ENCODE results near the gene GPR139.

GPR139 gene

GRCh38 chr16:20053336-20053735 is 20.4 kb downstream of the GPR139 start:
- DNase-seq (ENCODE audit: low read depth), result no peak

DNA sequence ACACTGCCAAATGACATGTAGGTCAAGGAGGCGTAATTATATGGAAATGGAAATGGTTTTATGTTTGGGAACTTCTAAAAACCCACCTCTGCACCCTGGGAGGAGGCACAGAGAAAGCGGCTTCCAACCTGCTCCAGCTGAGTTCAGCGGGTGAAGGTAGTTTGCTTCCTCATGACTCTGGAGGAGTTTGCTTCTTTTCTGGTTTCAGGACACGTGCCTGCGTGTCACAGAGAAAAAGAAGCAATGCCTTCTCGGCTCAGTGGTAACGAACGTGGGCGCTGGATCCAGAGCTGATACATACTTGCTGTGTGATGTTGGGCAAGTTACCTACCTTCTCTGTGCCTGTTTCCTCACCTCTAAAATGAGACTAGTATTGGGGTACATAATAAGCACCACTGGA is 22.1 kb downstream of the GPR139 start:
- DNase-seq (ENCODE audit: low read depth), result no peak

DNA sequence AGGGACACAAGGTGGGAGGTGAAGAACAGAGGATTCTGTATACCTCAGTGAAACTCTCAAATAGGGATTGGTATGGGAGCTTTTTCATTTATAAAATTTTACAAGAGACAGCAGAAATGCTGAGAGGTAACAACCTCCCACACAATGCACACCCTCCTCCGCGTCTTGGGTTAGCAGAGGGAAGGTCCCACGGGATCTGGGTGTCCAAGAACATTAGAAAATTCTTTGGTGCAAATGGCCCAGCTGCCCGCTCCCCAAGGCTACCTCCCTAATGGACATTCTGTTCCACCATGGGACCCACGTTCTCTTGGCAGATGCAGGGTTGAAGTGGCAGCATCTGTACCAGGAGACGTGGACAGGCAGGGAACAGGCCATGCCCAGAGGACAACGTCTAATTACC is 22.5 kb downstream of the GPR139 start:
- DNase-seq (ENCODE audit: low read depth), result no peak

DNA sequence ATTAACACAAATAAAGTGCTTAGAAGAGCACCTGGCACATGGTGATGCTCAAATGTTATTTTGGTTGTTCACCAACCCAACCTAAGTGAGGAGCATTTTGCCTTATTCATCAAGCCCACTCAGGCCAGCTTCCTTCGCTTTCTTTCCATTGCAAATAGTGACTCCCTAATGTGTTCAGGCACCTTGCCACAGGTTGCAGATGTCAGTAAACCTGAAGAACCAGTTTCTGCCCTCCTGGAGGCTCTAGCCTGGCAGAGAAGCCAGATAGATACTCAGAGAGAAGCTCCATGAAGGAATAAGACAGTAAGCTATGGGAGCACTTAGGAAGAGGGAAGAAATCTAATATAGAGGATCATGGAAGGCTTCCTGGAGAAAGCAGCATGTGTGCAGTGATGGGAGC is 23.9 kb downstream of the GPR139 start:
- no peak for DNase-seq (ENCODE audit: low read depth)

GRCh38 chr16:20045886-20046285 is 27.8 kb downstream of the GPR139 start:
- no peak for DNase-seq (ENCODE audit: low read depth)

- no peak for DNase-seq (ENCODE audit: low read depth)
These were observed 30.8 kb downstream of the GPR139 start for GRCh38 chr16:20042848-20043247.

GRCh38 chr16:20041924-20042596 is 31.6 kb downstream of the GPR139 start:
- no peak for DNase-seq (ENCODE audit: low read depth)

DNA sequence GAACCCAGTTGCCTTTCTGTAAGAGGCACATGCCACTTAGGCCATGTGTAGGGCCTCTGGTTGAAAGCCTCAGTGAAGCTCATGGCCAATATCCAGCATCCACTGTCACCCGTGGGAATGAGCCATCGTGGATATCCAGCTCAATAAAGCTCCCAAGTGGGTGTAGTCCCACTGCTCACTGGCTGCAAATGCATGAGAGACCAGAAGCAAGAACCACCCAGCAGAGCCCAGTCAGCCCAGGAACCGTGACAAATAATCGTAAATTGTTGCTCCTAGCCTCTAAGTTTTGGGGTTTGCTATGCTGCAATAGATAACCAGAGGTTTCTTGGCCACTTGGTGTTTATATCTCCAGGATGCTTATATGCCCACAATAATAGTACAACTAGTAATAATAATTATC is 33.7 kb downstream of the GPR139 start:
- DNase-seq (ENCODE audit: low read depth), result no peak

DNA sequence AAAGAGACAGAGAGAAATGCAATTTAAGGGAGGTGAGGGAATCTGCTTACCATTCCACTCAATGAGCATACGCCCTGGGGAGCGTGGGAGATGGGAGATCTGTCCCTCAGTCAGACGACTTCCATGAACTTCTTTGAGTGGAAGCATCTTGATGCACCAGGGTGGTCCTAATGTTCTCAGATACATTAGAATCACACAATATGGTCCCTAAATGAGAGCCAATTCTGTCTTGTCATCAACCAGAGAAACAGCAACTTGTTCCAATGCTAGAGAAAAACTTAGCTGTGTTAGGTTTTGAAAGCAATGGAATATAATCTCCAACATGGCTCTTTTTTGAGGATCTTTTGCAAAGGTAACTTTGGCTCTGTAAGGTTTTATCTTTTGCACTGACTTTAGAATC is 44.1 kb downstream of the GPR139 start:
- no peak for DNase-seq (ENCODE audit: low read depth)

DNA sequence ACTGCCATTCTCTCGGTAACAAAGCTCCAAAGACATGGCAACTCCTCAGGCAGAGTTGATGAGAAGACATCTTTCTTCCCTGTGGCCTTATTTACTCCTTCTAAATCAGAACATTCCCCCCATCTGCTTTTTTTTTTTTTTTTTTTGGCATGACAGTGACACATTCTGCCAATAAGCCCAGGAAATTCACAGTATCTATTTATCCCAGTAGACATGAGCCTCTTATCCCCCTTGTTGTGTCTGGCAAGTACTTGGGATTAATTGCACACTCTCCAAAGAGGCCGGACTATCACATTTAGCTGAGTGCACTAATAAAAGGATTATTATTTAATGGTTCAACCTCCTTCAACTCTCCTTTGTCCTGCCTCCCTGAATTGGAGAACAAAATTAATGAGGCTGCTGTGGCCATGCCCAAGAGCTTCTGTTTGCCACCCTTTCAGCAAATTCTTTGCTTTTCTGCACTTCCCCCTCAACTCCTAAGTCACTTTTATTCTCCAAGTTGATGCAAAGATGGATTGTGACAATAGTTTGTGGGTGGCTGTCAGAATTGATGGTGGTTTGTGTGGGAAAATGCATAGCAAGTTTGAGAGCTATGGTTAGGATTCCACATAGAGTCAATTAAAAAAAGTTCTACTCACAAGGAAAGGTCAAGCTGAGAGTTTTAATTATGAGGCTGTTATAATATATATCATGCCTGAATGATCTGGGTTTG is 47.2 kb downstream of the GPR139 start:
- DNase-seq (ENCODE audit: low read depth), result no peak

GRCh38 chr16:20023190-20023589 is 50.5 kb downstream of the GPR139 start:
- no peak for DNase-seq (ENCODE audit: low read depth)

- DNase-seq (ENCODE audit: low read depth), result no peak
These were observed 52.7 kb downstream of the GPR139 start for GRCh38 chr16:20020976-20021375.

DNA sequence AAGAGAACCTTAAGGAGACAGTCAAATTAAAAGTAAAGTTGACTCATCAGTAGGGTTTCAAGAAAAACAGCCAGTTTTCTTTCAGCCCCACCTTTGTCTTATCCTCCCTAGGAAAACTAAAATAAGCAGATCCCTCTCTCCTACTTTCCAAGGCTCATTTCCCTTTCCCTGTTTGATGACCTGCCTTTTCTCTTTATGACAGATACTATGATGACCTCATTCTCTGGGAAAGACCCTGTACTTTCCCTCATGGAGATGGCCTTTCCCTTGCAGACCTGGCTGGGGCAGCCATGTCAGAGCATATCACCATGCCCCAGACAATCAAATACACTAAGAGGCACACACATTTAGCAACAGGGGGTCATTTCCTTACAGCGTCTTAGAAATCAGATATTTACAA is 53.6 kb downstream of the GPR139 start:
- DNase-seq (ENCODE audit: low read depth), result no peak

DNA sequence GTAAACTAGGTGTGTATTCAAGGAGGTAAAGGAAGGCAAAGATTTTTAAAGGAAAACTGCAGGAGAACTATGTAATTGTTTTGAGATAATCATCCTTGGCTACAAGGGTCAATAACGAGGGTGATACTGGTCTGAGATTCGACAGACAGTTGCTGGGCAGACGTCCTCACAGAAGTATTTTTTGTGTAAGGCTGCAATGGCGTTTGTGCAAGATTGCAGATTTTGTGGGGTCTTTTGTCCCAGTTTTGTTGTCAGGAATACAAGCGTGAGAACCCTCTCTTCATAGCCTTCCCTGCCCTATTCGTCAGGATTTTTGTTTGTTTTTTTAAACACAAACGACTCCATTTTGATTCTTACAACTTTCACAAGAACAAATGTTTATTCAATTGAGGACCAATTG is 57.5 kb downstream of the GPR139 start:
- DNase-seq (ENCODE audit: low read depth), result no peak

GRCh38 chr16:20004931-20005330 is 68.8 kb downstream of the GPR139 start:
- no peak for DNase-seq (ENCODE audit: low read depth)

GRCh38 chr16:20002936-20003335 is 70.8 kb downstream of the GPR139 start:
- DNase-seq (ENCODE audit: low read depth), result no peak

GRCh38 chr16:20001856-20002707 is 71.6 kb downstream of the GPR139 start:
- DNase-seq (ENCODE audit: low read depth), result no peak

- DNase-seq (ENCODE audit: low read depth), result no peak
These were observed 76.0 kb downstream of the GPR139 start for GRCh38 chr16:19997734-19998133.

GRCh38 chr16:19997264-19997663 is 76.4 kb downstream of the GPR139 start:
- no peak for DNase-seq (ENCODE audit: low read depth)

DNA sequence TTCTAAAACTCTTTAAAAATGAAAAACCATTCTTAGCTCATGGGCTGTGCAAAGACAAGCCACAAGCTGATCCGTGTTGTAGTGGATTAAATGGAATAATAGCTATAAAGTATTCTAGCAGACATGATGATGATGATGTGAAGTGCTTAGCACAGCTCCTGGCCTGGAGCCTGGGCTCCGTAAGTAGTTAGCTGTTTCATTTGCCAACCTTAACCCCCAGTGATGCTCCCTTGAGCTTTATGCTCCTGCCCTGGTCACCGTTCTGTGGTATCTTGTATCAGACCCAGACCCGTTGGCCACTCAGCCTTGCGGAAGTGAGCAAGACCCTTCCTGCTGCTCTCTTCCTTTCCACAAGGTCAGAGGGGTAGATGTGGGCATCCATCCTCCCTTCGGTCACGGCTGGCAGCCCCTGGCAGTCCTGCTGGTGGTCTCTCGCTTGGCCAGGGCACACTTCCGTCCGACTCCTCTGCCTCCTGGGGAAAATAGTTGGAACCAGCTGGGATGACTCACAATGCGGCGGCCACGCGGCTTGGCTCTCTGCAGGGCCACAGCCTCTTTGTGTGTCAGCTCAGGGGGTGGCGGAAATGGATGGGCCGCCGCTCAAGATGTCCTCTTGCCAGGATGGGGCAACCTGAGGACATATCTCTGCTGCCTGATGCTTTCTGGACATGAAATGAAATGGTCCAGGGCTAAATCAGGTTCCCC is 79.1 kb downstream of the GPR139 start:
- DNase-seq (ENCODE audit: low read depth), result no peak

- no peak for DNase-seq (ENCODE audit: low read depth)
These were observed 82.1 kb downstream of the GPR139 start for GRCh38 chr16:19991614-19992013.

GRCh38 chr16:19984135-19984534 is 89.6 kb downstream of the GPR139 start:
- DNase-seq (ENCODE audit: low read depth), result no peak

Data from HS-5 (cell line).